PC-3 (cell line): ENCODE data around the gene MAPK1.

Experiments
- CTCF ChIP-seq: fragments of 300-600 bp; sonication (generic); conservative IDR thresholded peaks from 2 replicates; pipeline ENCODE4 v1.5.1; 2017; ENCODE audit warnings: antibody characterized with exemption, low read depth, mild to moderate bottlenecking, low read length
- EZH2phosphoT487 ChIP-seq: fragments of 300-600 bp; sonication (generic); IDR thresholded peaks from 2 replicates; pipeline ENCODE4 v1.6.1; 2018; ENCODE audit warnings: mild to moderate bottlenecking, antibody characterized with exemption, low read length, borderline replicate concordance

- TF ChIP-seq CTCF, result no peak
- no peak for TF ChIP-seq EZH2phosphoT487
These were observed 51.5 kb downstream of the MAPK1 start for GRCh38 chr22:21815958-21816357.
